ENCODE data around the gene LMO1.

LMO1 gene

DNA sequence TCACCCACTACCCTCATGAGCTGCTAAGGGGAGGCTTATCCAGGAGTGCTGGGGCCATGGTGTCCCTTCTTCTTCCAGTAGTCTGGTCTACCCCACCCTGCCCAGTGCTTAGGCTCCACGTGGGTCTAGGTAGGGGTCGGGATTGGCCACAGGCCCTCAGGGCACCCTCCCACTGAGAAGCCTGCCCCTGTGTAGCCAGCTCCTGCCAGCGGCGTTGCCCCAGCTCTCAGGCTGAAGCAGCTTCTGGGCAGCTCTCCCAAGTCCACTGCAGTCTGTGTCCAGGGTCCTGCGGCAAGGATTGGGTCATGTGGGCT is 70.8 kb downstream of the LMO1 start:
- no peak for DNase-seq
- H3K27me3 ChIP-seq (replicated peaks; ENCODE audit: control insufficient read depth, insufficient read depth, low read length, poor library complexity, severe bottlenecking), result peaks cover 6% of the 10 kb centered on the region
- H3K27ac ChIP-seq (ENCODE audit: insufficient read depth, low read length, poor library complexity, severe bottlenecking), result no peak overlapping the region
- H3K9me3 ChIP-seq (ENCODE audit: control insufficient read depth, low read length), result no peaks in the 10 kb centered on the region
- H3K4me1 ChIP-seq (ENCODE audit: control insufficient read depth, insufficient read depth, low read length, poor library complexity, severe bottlenecking), result no peaks in the 10 kb centered on the region
- H3K36me3 ChIP-seq (ENCODE audit: control insufficient read depth, insufficient read depth, low read length), result no peaks in the 10 kb centered on the region
- H3K4me3 ChIP-seq (ENCODE audit: insufficient read depth, low read depth, low read length, poor library complexity, severe bottlenecking), result no peak overlapping the region

DNA sequence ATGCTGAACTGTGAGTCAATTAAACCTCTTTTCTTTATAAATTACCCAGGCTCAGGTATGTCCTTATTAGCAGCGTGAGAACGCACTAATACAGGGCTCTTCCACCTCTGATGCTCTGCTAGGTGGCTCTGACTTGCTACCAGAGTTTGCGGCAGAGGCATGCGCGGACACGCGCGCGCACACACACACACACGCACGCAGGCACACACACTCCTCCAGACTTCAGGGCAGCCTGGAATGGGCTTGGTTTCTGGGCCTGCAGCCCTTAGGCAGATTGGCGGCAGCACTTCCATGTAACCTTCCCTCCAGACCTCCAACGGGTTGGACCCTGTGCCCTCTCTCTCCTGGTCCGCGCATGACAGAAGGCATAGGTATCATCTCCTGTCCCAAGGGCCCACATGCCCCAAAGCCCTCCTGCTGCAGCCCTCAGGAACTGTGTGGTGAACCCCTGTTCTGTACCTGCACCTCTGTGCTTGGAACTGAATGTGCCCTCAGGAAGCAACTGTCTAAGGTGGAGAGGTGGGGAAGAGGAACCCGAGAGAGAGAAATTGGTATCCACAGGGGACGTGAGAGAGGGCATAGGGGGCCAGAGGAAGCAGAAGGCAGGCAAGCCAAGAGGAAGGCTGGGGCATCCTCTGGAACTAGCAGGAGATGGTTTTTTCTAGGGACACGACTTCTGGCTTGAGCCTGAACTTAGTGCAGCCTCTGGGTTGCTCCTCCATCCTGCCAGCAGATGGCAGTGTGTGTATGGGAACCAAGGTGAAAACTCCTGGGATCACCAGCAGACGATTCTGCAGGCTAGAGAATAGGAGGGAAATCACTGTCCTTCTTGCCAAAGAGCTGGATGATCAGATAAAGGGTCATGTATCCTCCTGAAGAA is 71.4 kb downstream of the LMO1 start:
- peak in 1 of 3 donors; percentile 9 for DNase-seq
- no peak overlapping the region for H3K27ac ChIP-seq (ENCODE audit: insufficient read depth, low read length, poor library complexity, severe bottlenecking)
- no peaks in the 10 kb centered on the region for H3K9me3 ChIP-seq (ENCODE audit: control insufficient read depth, low read length)
- H3K4me1 ChIP-seq (ENCODE audit: control insufficient read depth, insufficient read depth, low read length, poor library complexity, severe bottlenecking), result no peaks in the 10 kb centered on the region
- H3K4me3 ChIP-seq (ENCODE audit: insufficient read depth, low read depth, low read length, poor library complexity, severe bottlenecking), result no peak overlapping the region
- peaks cover 6% of the 10 kb centered on the region for H3K27me3 ChIP-seq (replicated peaks; ENCODE audit: control insufficient read depth, insufficient read depth, low read length, poor library complexity, severe bottlenecking)
- H3K36me3 ChIP-seq (ENCODE audit: control insufficient read depth, insufficient read depth, low read length), result no peaks in the 10 kb centered on the region

DNA sequence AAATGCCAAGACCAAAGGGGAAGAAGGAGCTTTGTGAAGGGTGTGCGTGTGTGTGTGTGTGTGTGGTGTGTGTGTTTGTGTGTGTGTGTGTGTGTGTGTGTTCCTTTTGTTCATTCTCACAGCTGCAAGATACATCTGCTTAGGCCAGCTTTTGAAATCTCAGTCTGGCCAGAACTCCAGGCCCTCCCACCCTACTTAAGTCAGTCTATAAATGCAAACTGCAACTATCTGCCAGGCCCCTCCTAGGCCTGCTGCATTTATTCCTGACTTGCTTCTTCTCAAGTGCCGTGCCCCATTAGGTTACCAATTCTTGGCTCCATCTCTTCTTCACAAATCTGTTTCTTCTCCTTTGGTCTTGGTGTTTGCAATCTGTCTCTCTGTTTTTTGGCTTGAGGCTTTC is 73.2 kb downstream of the LMO1 start:
- no peak for DNase-seq
- Histone ChIP-seq H3K4me3 (ENCODE audit: insufficient read depth, low read depth, low read length, poor library complexity, severe bottlenecking) (no peak overlapping the region), H3K9me3 (ENCODE audit: control insufficient read depth, low read length) (no peaks in the 10 kb centered on the region)

DNA sequence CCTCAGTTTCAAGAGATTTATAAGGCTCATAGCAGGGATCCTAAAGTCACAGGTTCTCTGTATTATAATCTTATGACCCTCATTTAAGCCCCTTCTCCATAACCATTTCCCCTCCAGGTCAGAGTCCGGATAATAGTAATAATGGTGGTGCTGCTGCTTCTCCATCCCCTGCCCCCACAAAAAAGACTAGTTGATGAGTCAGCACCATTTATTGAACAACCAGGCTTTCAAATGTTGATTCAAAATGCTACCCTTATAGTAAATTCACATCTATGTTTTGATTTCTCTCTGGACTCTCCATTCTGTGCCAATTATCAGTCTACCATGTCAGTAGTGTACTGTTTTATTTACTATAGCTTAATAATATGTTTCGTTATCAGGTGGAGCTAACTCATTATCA is 77.2 kb downstream of the LMO1 start:
- Histone ChIP-seq H3K27ac (ENCODE audit: insufficient read depth, low read length, poor library complexity, severe bottlenecking) (no peak overlapping the region), H3K36me3 (ENCODE audit: control insufficient read depth, insufficient read depth, low read length) (no peaks in the 10 kb centered on the region), H3K9me3 (ENCODE audit: control insufficient read depth, low read length) (no peaks in the 10 kb centered on the region), H3K4me3 (ENCODE audit: insufficient read depth, low read depth, low read length, poor library complexity, severe bottlenecking) (no peak overlapping the region), H3K27me3 (replicated peaks; ENCODE audit: control insufficient read depth, insufficient read depth, low read length, poor library complexity, severe bottlenecking) (no peaks in the 10 kb centered on the region), H3K4me1 (ENCODE audit: control insufficient read depth, insufficient read depth, low read length, poor library complexity, severe bottlenecking) (no peaks in the 10 kb centered on the region)
- no peak for DNase-seq

More for the DNA sequence above, 73.2 kb downstream of the LMO1 start:
- Histone ChIP-seq H3K27me3 (replicated peaks; ENCODE audit: control insufficient read depth, insufficient read depth, low read length, poor library complexity, severe bottlenecking) (peaks cover 6% of the 10 kb centered on the region), H3K27ac (ENCODE audit: insufficient read depth, low read length, poor library complexity, severe bottlenecking) (no peak overlapping the region), H3K4me1 (ENCODE audit: control insufficient read depth, insufficient read depth, low read length, poor library complexity, severe bottlenecking) (no peaks in the 10 kb centered on the region), H3K36me3 (ENCODE audit: control insufficient read depth, insufficient read depth, low read length) (no peaks in the 10 kb centered on the region)

DNA sequence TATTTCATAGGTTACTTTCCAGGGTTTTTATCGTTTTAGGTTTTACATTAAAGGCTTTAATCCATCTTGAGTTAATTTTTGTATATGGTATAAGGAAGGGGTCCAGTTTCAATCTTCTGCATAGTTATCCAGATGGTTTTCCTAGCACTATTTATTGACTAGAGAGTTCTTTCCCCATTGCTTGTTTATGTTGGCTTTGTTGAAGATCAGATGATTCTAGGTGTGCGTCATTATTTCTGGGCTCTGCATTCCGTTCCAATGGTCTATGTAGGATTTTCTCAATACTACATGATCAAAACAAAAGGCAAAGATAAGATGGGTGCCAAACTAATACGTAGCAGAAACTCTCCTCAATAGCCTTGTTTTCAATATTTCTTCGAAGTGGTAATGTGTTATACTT is 80.6 kb downstream of the LMO1 start:
- no peaks in the 10 kb centered on the region for H3K4me1 ChIP-seq (ENCODE audit: control insufficient read depth, insufficient read depth, low read length, poor library complexity, severe bottlenecking)
- no peaks in the 10 kb centered on the region for H3K9me3 ChIP-seq (ENCODE audit: control insufficient read depth, low read length)
- no peaks in the 10 kb centered on the region for H3K27me3 ChIP-seq (replicated peaks; ENCODE audit: control insufficient read depth, insufficient read depth, low read length, poor library complexity, severe bottlenecking)
- DNase-seq, result no peak
- H3K4me3 ChIP-seq (ENCODE audit: insufficient read depth, low read depth, low read length, poor library complexity, severe bottlenecking), result no peak overlapping the region
- no peak overlapping the region for H3K27ac ChIP-seq (ENCODE audit: insufficient read depth, low read length, poor library complexity, severe bottlenecking)
- no peaks in the 10 kb centered on the region for H3K36me3 ChIP-seq (ENCODE audit: control insufficient read depth, insufficient read depth, low read length)

DNA sequence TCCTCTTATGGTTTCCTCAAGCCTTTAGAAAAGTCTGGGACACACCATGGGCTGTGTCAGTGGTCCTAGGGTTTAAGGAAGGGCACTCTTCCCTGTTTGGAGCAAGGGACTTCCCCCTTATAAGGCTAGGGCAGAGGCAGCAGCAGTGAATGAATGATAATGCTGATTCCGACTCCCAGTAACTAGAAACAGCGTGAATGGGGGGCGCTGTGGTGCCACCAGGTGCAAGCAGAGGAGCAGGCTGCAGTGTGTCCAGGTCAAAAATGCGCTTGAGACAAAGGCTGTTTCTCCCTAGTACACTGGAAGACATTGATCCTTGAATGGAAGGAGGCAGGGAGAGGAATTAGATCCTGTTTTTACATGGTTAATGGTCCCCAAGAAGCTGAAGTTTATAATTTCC is 83.2 kb downstream of the LMO1 start:
- Histone ChIP-seq H3K4me1 (ENCODE audit: control insufficient read depth, insufficient read depth, low read length, poor library complexity, severe bottlenecking) (no peaks in the 10 kb centered on the region), H3K27ac (ENCODE audit: insufficient read depth, low read length, poor library complexity, severe bottlenecking) (no peak overlapping the region), H3K27me3 (replicated peaks; ENCODE audit: control insufficient read depth, insufficient read depth, low read length, poor library complexity, severe bottlenecking) (no peaks in the 10 kb centered on the region), H3K36me3 (ENCODE audit: control insufficient read depth, insufficient read depth, low read length) (no peaks in the 10 kb centered on the region), H3K4me3 (ENCODE audit: insufficient read depth, low read depth, low read length, poor library complexity, severe bottlenecking) (no peak overlapping the region), H3K9me3 (ENCODE audit: control insufficient read depth, low read length) (no peaks in the 10 kb centered on the region)
- DNase-seq, result no peak

DNA sequence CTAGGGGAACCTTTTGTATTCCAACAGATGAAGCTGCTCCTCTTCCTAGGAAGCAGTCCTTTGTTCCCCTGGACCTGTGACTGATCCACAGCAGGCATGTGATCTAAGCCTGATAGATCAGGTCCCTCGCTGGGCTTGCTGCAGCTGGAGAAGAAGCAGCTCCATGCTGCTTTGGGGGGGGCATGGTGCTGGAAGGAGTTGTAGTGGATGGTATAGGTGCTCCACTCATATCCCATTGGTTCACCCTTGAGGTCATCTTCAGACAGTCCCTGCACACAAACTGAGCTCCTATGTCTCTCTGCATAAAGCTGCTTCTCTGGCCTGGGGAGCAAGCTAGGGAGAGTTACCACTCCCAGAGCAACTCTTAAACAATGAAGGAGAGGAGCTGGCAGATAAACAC is 85.4 kb downstream of the LMO1 start:
- no peak overlapping the region for H3K4me3 ChIP-seq (ENCODE audit: insufficient read depth, low read depth, low read length, poor library complexity, severe bottlenecking)
- DNase-seq, result no peak
- H3K36me3 ChIP-seq (ENCODE audit: control insufficient read depth, insufficient read depth, low read length), result no peaks in the 10 kb centered on the region
- H3K4me1 ChIP-seq (ENCODE audit: control insufficient read depth, insufficient read depth, low read length, poor library complexity, severe bottlenecking), result no peaks in the 10 kb centered on the region
- no peaks in the 10 kb centered on the region for H3K27me3 ChIP-seq (replicated peaks; ENCODE audit: control insufficient read depth, insufficient read depth, low read length, poor library complexity, severe bottlenecking)
- H3K27ac ChIP-seq (ENCODE audit: insufficient read depth, low read length, poor library complexity, severe bottlenecking), result no peak overlapping the region
- H3K9me3 ChIP-seq (ENCODE audit: control insufficient read depth, low read length), result no peaks in the 10 kb centered on the region

DNA sequence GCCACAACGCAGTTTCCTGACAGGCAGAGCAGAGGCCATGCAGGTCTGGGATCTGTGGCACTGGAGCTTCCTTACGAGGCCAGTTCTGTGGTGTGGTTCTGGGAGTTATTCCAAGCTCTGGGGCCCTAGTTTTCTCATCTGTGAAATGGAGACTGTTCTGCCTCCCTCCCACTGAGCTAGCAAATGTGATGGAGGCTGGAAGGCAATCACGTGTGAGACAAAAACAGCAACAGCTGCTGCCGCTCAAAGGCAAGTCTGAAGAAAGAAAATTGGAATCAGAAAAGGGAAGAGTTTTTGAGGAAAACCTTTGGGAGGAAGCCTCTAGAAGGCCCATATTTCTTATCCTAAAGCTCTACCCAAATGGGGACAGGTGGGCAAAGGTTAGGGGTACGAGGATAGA is 86.5 kb downstream of the LMO1 start:
- no peak for DNase-seq
- Histone ChIP-seq H3K27me3 (replicated peaks; ENCODE audit: control insufficient read depth, insufficient read depth, low read length, poor library complexity, severe bottlenecking) (no peaks in the 10 kb centered on the region), H3K4me1 (ENCODE audit: control insufficient read depth, insufficient read depth, low read length, poor library complexity, severe bottlenecking) (no peaks in the 10 kb centered on the region), H3K36me3 (ENCODE audit: control insufficient read depth, insufficient read depth, low read length) (no peaks in the 10 kb centered on the region), H3K9me3 (ENCODE audit: control insufficient read depth, low read length) (no peaks in the 10 kb centered on the region), H3K27ac (ENCODE audit: insufficient read depth, low read length, poor library complexity, severe bottlenecking) (no peak overlapping the region), H3K4me3 (ENCODE audit: insufficient read depth, low read depth, low read length, poor library complexity, severe bottlenecking) (no peak overlapping the region)
